HCT116 (cell line): ENCODE data around the gene FMO5. TPM values are rescaled to one million over a fixed set of nuclear protein-coding genes. Genes with fewer than 3 reads are reported as not detected.
"Not testable (repeated sequence)": the region's sequence is repeated elsewhere in the genome, so short reads cannot be mapped to it uniquely, and the experiment has no call there.

ENCODE experiments used
- ATAC-seq: fragments of 200-7000 bp; cut with Tn5 transposase; 2 replicates; pipeline ENCODE4 v1.9.1; 2020; ENCODE audit warnings: mild to moderate bottlenecking, moderate library complexity
- BruUV-seq: library from RNA; stranded (reverse); fragments of 400-500 nt; replicated peaks from 2 replicates; lab custom pipeline; 2021; lab: Mats Ljungman, UMichigan
- CTCF ChIA-PET: fragments of 300-600 bp; sonication (Branson Sonifier 250); formaldehyde crosslinking; loops from one replicate; lab custom pipeline; 2021; ENCODE audit warnings: antibody characterized with exemption; lab: Charles Lee
- POLR2A ChIA-PET: fragments of 300-600, 350-600 bp; sonication (Branson Sonifier 250); formaldehyde crosslinking; loops from one replicate; lab custom pipeline; 2021; ENCODE audit warnings: antibody characterized with exemption; lab: Charles Lee
- RAD21 ChIA-PET, 2 experiments: fragments of 300-600 bp; sonication (Branson Sonifier 250); formaldehyde crosslinking; loops; one replicate each; lab custom pipeline; 2023; ENCODE audit warnings: low total read pairs in 2 of 2; ENCODE audit not compliant: uncharacterized antibody in 2 of 2, unreplicated experiment in 2 of 2, low non-redundant PET in 1 of 2; lab: Charles Lee
- DNase-seq: peaks from one replicate; pipeline ENCODE4 v3.0.0-alpha.2; 2010; ENCODE audit warnings: low read depth, low spot score
- H2AFZ ChIP-seq: fragments of 200-600 bp; shearing (Covaris generic), sonication (generic); 2 replicates; pipeline ENCODE4 v1.6.1; 2017; ENCODE audit warnings: low read depth, mixed run types, mixed read lengths, antibody characterized with exemption, low read length; ENCODE audit not compliant: poor library complexity, severe bottlenecking
- H3K27ac ChIP-seq: 2 replicates; pipeline ENCODE4 v1.5.1; 2012; ENCODE audit warnings: low read depth, low read length
- H3K27me3 ChIP-seq: fragments of 200-600 bp; sonication (generic); 2 replicates; pipeline ENCODE4 v1.6.1; 2016; ENCODE audit warnings: mixed run types, low read length, mixed read lengths; ENCODE audit not compliant: insufficient read depth
- H3K36me3 ChIP-seq, 2 experiments: fragments of 200-500 bp in 1 of 2; fragments of 200-600 bp in 1 of 2; sonication (Bioruptor generic) in 1 of 2; sonication (generic) in 1 of 2; 2 replicates each; pipeline versions ENCODE4 v1.5.1 to v1.6.1; 2014 to 2016; ENCODE audit warnings: low read length in 2 of 2, inconsistent platforms in 1 of 2, mixed read lengths in 1 of 2, mixed run types in 1 of 2; ENCODE audit not compliant: insufficient read depth in 2 of 2, control insufficient read depth in 1 of 2
- H3K4me1 ChIP-seq, 2 experiments: fragments of 200-600 bp in 1 of 2; sonication (generic) in 1 of 2; 2 replicates each; pipeline versions ENCODE4 v1.5.1 to v1.6.1; 2012 to 2017; ENCODE audit warnings: low read length in 2 of 2, inconsistent platforms in 1 of 2, mild to moderate bottlenecking in 1 of 2, mixed read lengths in 1 of 2, mixed run types in 1 of 2, moderate library complexity in 1 of 2; ENCODE audit not compliant: insufficient read depth in 2 of 2, control insufficient read depth in 1 of 2
- H3K4me2 ChIP-seq: fragments of 200-600 bp; sonication (generic); 2 replicates; pipeline ENCODE4 v1.6.1; 2017; ENCODE audit warnings: mixed run types, low read length, mixed read lengths
- H3K4me3 ChIP-seq, 2 experiments: fragments of 200-600 bp in 1 of 2; sonication (generic) in 1 of 2; replicated peaks in 1 of 2; 2 replicates each; pipeline ENCODE4 v1.5.1; 2011 to 2016; ENCODE audit warnings: low read length in 2 of 2, control low read depth in 1 of 2, low read depth in 1 of 2, mild to moderate bottlenecking in 1 of 2, mixed read lengths in 1 of 2, mixed run types in 1 of 2
- H3K79me2 ChIP-seq: fragments of 200-600 bp; sonication (generic); 2 replicates; pipeline ENCODE4 v1.6.1; 2017; ENCODE audit warnings: mild to moderate bottlenecking, mixed run types, low read length, moderate library complexity, mixed read lengths; ENCODE audit not compliant: insufficient read depth
- H3K9ac ChIP-seq: fragments of 200-600 bp; sonication (generic); 2 replicates; pipeline ENCODE4 v1.6.1; 2016; ENCODE audit warnings: low read length, mixed read lengths
- H3K9me2 ChIP-seq: fragments of 200-600 bp; sonication (generic), shearing (Covaris generic); 2 replicates; pipeline ENCODE4 v1.6.1; 2017; ENCODE audit warnings: mixed run types, mild to moderate bottlenecking, moderate library complexity; ENCODE audit not compliant: insufficient read depth
- H3K9me3 ChIP-seq, 2 experiments: fragments of 200-500 bp in 1 of 2; fragments of 200-600 bp in 1 of 2; sonication (Bioruptor generic) in 1 of 2; sonication (generic) in 1 of 2; 2 replicates each; pipeline ENCODE4 v1.6.1; 2014 to 2017; ENCODE audit warnings: low read length in 2 of 2, mixed read lengths in 2 of 2, inconsistent platforms in 1 of 2, low read depth in 1 of 2, mild to moderate bottlenecking in 1 of 2, mixed run types in 1 of 2, moderate library complexity in 1 of 2; ENCODE audit not compliant: control insufficient read depth in 1 of 2, insufficient read depth in 1 of 2
- H4K20me1 ChIP-seq: fragments of 200-600 bp; sonication (generic), shearing (Covaris generic); 2 replicates; pipeline ENCODE4 v1.6.1; 2017; ENCODE audit warnings: mixed run types, mild to moderate bottlenecking, moderate library complexity; ENCODE audit not compliant: insufficient read depth
- CBX3 ChIP-seq: IDR thresholded peaks from 2 replicates; pipeline ENCODE4 v1.6.1; 2012; ENCODE audit warnings: low read depth
- CEBPB ChIP-seq: IDR thresholded peaks from 2 replicates; pipeline ENCODE4 v1.6.1; 2012; ENCODE audit warnings: low read depth
- EZH2 ChIP-seq: fragments of 200-600 bp; sonication (generic); IDR thresholded peaks from 2 replicates; pipeline ENCODE4 v1.6.1; 2017; ENCODE audit warnings: antibody characterized with exemption, mixed run types
- JUND ChIP-seq: IDR thresholded peaks from 2 replicates; pipeline ENCODE4 v1.6.1; 2012
- POLR2A ChIP-seq: IDR thresholded peaks from 2 replicates; pipeline ENCODE4 v1.7.0; 2011; ENCODE audit warnings: borderline replicate concordance; ENCODE audit not compliant: insufficient read depth, insufficient read length; ENCODE audit errors: extremely low read depth
- RAD21 ChIP-seq: IDR thresholded peaks from 2 replicates; pipeline ENCODE4 v1.6.1; 2012; ENCODE audit warnings: low read depth, mild to moderate bottlenecking
- SP1 ChIP-seq: IDR thresholded peaks from 2 replicates; pipeline ENCODE4 v1.6.1; 2012; ENCODE audit warnings: low read depth
- ZNF274 ChIP-seq: fragments of 200-500 bp; sonication (Bioruptor generic); IDR thresholded peaks from 2 replicates; pipeline ENCODE4 v1.6.1; 2014; ENCODE audit warnings: mild to moderate bottlenecking, low read depth, low read length, inconsistent platforms
- intact Hi-C: fragments of 100-400 bp; cut with micrococcal nuclease; formaldehyde crosslinking; loops from 2 replicates; pipeline ENCODE4 v1.10.0; 2022
- total RNA-seq: library from RNA; stranded (reverse); gene quantifications from one replicate; pipeline ENCODE4 v1.2.1, GENCODE V29; 2021; ENCODE audit not compliant: unreplicated experiment
- TF ChIP-seq, protein P1 (sequence below): IDR thresholded peaks from 2 replicates; pipeline ENCODE4 v1.6.1; 2012; ENCODE audit warnings: low read depth

Gene FMO5
- total RNA-seq, 1 experiment from 2014 or later: 0.27 TPM

DNA sequence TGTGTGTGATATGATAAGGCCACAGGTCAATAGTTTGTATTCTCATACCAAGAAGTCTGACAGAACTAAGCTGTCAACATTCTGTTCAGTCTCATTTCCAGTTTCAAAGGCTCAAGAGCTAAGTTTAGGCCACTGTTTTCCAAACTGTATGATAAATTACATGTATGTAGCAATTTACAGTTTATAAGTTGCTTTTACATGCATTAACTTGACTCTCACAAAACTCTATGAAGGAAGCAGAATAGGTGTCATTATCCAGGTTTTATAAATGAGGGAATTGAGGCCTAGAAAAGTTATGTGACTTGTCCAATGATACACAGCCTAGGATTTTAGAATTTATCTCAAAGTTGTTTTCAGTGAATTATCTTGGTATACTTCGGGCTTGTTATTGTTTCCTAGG, 23.4 kb downstream of the FMO5 start (continued):
- TF ChIP-seq, protein P1, sequence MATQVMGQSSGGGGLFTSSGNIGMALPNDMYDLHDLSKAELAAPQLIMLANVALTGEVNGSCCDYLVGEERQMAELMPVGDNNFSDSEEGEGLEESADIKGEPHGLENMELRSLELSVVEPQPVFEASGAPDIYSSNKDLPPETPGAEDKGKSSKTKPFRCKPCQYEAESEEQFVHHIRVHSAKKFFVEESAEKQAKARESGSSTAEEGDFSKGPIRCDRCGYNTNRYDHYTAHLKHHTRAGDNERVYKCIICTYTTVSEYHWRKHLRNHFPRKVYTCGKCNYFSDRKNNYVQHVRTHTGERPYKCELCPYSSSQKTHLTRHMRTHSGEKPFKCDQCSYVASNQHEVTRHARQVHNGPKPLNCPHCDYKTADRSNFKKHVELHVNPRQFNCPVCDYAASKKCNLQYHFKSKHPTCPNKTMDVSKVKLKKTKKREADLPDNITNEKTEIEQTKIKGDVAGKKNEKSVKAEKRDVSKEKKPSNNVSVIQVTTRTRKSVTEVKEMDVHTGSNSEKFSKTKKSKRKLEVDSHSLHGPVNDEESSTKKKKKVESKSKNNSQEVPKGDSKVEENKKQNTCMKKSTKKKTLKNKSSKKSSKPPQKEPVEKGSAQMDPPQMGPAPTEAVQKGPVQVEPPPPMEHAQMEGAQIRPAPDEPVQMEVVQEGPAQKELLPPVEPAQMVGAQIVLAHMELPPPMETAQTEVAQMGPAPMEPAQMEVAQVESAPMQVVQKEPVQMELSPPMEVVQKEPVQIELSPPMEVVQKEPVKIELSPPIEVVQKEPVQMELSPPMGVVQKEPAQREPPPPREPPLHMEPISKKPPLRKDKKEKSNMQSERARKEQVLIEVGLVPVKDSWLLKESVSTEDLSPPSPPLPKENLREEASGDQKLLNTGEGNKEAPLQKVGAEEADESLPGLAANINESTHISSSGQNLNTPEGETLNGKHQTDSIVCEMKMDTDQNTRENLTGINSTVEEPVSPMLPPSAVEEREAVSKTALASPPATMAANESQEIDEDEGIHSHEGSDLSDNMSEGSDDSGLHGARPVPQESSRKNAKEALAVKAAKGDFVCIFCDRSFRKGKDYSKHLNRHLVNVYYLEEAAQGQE: no peak
- TF ChIP-seq POLR2A (no peak), EZH2 (no peak), RAD21 (no peak), CEBPB (no peak), CBX3 (no peak), ZNF274 (no peak), SP1 (no peak)

DNA sequence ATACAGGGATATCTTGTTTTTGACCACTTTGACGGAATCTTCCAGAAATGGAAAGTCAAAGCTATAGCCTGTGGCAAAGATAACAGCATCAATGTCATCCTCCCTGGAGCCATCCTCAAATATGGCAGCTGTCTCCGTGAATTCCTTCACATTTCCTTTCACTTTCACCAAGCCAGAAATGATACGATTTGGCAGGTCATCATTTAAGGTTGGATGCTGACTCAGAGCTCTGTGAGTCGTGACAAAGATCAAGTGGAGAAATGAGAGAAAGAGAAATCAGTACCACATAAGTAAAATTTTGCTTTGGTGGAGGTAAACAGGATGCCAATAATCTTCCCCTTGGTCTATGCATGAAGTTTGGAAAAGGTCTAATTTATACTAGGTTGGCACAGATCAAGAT, 23.9 kb downstream of the FMO5 start:
- Histone ChIP-seq H3K79me2 (no peaks in the 10 kb centered on the region), H3K4me2 (no peak overlapping the region), H3K27me3 (no peaks in the 10 kb centered on the region), H2AFZ (no peak overlapping the region), H3K9me3 (no peaks in the 10 kb centered on the region), H3K4me1 (no peaks in the 10 kb centered on the region), H3K27ac (no peak overlapping the region), H3K9ac (no peak overlapping the region), H4K20me1 (no peaks in the 10 kb centered on the region), H3K9me2 (no peaks in the 10 kb centered on the region), H3K36me3 (no peaks in the 10 kb centered on the region), H3K4me3 (no peak overlapping the region)
- TF ChIP-seq CEBPB (no peak), JUND (no peak)
- POLR2A ChIA-PET: no interaction called here
- DNase-seq (no peak), ATAC-seq (no peak)
- RAD21 ChIA-PET: no interaction called here
- no TSS peak for BruUV-seq
- CTCF ChIA-PET: no interaction called here
- intact Hi-C loops: no loop called here

DNA sequence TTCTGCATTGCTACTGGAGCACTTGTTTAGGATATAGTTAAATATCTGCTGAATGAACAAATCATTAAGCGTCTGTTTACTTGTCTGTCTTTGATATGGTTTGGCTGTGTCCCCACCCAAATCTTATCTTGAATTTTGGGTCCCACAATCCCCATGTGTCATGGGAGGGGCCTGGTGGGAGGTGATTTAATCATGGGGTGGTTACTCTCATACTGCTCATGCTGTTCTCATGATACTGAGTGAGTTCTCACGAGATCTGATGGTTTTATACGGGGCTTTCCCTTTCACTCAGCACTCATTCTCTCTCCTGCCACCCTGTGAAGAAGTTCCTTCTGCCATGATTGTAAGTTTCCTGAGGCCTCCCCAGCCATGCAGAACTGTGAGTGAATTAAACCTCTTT, 27.8 kb downstream of the FMO5 start:
- CTCF ChIA-PET, H3K79me2 ChIP-seq, H3K4me3 ChIP-seq, intact Hi-C loops, H4K20me1 ChIP-seq, BruUV-seq, ATAC-seq, H2AFZ ChIP-seq, H3K9me3 ChIP-seq, DNase-seq, RAD21 ChIA-PET, H3K4me2 ChIP-seq, H3K9ac ChIP-seq, POLR2A ChIA-PET, H3K27me3 ChIP-seq, H3K27ac ChIP-seq, H3K9me2 ChIP-seq, H3K4me1 ChIP-seq, H3K36me3 ChIP-seq: not testable (repeated sequence)
